Measurements from ENCODE around the gene SMC3.

The SMC3 gene

DNA sequence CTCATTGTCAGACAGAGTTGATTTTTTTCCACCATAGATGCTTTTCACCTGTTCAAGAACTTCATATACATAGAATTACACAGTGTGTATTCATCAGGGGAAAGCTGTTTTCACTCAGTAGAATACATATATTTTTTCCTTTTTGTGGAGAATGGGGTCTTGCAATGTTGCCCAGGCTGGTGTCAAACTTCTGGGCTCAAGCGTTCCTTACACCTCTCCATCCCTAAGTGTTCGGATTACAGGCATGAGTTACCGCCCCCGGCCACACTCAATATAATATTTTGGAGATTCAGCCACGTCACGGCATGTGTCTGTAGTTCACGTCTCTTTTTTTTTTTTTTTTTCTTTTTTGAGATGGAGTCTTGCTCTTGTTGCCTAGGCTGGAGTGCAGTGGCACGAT lies 7.5 kb upstream of the SMC3 start:
- TF ChIP-seq, protein P1, sequence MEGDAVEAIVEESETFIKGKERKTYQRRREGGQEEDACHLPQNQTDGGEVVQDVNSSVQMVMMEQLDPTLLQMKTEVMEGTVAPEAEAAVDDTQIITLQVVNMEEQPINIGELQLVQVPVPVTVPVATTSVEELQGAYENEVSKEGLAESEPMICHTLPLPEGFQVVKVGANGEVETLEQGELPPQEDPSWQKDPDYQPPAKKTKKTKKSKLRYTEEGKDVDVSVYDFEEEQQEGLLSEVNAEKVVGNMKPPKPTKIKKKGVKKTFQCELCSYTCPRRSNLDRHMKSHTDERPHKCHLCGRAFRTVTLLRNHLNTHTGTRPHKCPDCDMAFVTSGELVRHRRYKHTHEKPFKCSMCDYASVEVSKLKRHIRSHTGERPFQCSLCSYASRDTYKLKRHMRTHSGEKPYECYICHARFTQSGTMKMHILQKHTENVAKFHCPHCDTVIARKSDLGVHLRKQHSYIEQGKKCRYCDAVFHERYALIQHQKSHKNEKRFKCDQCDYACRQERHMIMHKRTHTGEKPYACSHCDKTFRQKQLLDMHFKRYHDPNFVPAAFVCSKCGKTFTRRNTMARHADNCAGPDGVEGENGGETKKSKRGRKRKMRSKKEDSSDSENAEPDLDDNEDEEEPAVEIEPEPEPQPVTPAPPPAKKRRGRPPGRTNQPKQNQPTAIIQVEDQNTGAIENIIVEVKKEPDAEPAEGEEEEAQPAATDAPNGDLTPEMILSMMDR (conservative IDR thresholded peaks at IDR 0.05): no peak
- no peak overlapping the region for H3K27ac ChIP-seq

- no peak overlapping the region for H3K27ac ChIP-seq
- TF ChIP-seq, protein P1 (conservative IDR thresholded peaks at IDR 0.05): no peak
Measured at GRCh38 chr10:110561292-110561691, 6.2 kb upstream of the SMC3 start.

DNA sequence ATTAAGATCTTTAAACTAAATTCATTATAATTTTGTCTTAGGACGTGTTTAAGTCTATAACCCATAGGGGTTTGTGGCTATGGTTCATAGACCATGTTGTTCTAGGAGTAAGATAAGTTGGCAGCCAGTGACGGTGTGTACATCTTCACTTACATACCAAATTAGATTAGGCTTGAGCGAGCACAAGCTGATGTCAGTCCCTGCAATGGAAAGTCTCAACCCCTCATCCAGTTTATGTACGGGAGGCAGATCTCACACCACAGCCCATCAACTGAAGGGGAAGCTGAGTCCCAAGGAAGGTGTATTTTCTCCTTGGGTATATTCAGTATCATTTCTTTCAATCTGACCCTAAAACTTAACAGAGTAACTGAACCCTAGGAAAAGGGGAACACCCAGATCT lies 5.1 kb upstream of the SMC3 start:
- H3K27ac ChIP-seq: no peak overlapping the region
- TF ChIP-seq, protein P1 (conservative IDR thresholded peaks at IDR 0.05): no peak

DNA sequence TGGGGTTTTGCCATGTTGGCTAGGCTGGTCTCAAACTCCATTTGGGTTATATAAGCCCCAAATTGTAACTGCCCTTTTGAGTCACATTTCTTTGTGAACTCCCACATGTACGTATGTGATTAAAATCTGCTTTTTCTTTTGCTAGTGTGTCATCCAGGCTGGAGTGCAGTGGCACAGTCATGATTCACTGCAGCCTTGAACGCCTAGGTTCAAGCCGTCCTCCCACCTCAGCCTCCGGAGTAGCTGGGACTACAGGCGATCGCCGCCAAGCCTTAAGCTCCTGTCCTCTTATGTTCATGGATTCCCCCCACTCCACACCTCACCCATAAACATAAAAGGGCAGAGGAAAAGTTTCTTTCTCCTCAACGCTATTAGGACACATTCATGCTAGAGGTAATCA lies 4.4 kb upstream of the SMC3 start:
- no peak overlapping the region for H3K27ac ChIP-seq
- TF ChIP-seq, protein P1 (conservative IDR thresholded peaks at IDR 0.05): no peak

DNA sequence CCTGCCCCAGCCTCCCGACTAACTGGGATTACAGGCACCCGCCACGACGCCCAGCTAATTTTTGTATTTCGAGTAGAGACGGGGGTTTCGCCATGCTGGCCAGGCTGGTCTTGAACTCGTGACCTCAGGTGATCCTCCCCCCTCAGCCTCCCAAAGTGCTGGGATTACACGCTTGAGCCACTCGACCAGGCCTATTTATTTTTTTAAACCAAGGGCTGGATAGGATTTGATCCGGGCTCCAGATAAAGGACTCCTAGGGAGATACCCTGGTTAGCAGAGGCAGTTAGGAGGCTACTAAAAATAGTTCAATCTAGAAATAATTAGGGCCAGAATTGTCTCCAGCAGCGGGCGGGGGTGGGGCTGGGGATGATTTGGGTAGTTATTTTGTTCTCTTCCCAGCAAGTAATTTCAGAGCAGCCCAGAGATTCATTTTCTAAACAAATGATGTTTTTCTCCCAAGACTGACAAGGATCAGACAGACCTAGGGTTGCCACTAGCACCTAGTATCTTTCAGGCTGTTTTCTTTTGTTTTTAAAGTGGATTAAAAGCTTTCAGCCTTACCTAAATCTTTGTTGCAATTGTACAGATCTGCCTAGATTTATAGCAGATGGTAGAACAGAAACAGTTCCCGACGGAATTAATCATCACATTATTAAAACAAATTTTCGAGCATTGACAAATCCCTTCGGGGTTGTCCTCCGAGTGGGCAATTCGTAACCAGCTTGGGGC lies 859 bp upstream of the SMC3 start:
- TF ChIP-seq, protein P1 (conservative IDR thresholded peaks at IDR 0.05): no peak
- H3K27ac ChIP-seq: peak overlapping the region; percentile 96

- TF ChIP-seq, protein P1 (conservative IDR thresholded peaks at IDR 0.05): no peak
- peak overlapping the region; percentile 96 for H3K27ac ChIP-seq
Measured at GRCh38 chr10:110568055-110568735, 700 bp downstream of the SMC3 start.

DNA sequence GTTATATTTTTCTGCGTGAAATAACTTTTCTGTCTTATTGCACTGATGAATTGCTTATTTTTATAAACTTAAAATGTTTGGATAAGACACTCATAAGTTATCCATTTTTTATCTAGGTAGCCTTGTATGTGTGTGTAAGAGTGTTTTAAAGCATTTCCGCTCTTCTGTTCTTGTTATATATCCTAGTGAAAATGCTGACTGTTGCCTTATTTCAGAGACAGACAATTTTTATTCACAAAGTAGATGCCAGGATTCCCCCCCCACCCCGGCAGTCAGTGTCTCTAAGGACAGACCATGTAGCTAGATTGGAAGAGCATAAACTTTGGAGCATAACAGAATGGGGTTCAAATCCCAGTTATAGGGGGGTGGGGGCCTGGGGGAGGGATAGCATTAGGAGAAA lies 1.6 kb downstream of the SMC3 start:
- H3K27ac ChIP-seq: peak overlapping the region; percentile 96; the same call in 1 of the 2 replicates
- TF ChIP-seq, protein P1 (conservative IDR thresholded peaks at IDR 0.05): no peak
